ENCODE results near the gene TANGO2.

TANGO2 gene, protein sequence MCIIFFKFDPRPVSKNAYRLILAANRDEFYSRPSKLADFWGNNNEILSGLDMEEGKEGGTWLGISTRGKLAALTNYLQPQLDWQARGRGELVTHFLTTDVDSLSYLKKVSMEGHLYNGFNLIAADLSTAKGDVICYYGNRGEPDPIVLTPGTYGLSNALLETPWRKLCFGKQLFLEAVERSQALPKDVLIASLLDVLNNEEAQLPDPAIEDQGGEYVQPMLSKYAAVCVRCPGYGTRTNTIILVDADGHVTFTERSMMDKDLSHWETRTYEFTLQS

DNA sequence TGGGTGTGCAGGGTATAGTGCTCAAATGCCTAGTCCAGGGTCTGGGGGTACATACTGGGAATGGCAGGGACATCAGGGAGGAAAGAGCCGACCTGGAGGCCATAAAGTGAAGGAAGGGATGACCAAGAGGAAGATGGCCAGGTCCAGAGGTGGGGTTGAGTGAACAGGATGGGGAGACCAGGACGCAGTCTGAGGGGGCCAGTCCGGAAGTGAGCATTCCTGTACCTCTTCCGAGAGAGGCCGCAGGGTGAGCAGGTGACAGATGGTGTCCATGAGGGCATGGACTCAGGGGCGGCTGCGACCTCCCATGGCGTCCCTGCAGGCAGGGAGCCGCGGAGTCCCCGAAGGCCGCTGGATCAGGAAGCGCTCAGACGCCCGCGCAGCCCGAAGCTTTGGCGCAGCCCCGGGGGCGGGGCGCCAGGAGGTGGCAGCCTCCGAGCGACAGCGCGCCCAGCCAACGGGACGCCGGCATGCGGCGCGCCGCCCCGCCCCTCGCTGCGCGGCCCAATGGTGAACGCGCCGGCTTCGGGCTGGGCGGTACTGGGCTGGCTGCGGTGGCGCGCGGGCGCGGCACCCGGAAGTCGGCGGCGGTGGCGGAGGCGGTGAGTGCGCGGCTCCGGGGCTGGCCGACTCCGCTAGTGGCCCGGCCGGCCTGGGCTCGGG, at the start of gene TANGO2:
Gene TANGO2, plus strand, starts transcription at position 578 of the 663 bp plus-strand sequence. CDS start 15,689 bp downstream, outside the sequence.
- DNase-seq (ENCODE audit: low read depth), result peak; percentile 61

DNA sequence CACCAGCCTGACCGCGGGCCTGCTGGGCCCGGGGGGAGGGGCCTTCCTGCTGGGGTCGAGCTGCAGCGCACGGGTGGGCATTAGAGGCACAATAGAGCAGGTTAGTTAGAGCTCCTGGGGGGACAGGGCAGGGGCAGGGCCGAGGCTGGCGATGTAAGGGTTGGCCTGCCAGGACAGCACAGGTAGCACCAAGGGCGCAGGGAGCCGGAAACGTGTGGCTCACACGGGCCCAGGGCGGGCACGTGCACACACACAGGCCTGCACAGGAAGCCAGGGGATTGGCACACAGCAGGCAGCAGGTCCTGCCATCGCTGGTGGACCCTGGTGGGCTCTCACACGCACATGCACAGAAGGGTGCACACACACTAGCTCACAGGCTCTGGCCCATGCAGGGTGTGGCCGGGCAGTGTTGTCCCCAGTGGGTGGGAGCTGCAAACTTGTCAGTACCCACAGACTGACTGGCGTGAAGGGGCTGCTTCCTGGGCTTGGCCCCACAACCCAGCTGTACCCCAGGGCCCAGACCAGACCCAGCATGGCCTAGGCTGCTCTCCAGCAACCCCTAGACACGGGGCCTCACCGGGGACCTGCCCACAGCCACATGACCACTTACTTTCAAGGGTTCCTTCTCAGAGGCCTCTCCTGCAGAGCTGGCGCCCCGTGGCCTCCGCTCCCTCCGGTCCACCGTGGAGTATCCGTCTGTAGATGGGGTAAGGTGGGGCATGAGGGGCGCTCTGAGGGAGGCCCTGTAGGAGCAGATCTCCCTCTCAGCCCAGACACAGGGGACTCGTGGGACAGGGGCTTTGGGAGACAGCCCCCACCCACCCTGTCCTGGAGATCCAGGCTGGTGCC, 49.4 kb upstream of the TANGO2 start:
- no peak for DNase-seq (ENCODE audit: low read depth)

DNA sequence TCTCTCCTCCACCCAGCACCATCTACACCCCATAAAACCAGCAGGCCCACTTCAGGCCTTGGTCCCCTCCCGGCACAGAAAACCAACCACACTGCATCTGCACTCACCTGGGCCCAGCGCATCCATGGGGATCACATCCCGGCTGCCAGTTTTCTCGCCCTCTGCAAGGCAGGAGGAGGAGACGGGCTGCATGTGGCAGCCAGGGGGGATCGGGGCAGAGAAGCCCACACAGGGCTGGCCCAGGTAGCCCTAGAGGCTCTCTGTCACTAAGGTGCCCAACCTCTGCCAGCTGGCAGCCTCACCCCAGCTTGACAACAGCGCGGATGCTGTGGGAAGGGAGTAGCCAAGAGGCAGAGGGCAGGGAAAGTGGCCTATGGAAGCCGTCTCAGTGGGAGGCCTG, 48.7 kb upstream of the TANGO2 start:
- no peak for DNase-seq (ENCODE audit: low read depth)

DNA sequence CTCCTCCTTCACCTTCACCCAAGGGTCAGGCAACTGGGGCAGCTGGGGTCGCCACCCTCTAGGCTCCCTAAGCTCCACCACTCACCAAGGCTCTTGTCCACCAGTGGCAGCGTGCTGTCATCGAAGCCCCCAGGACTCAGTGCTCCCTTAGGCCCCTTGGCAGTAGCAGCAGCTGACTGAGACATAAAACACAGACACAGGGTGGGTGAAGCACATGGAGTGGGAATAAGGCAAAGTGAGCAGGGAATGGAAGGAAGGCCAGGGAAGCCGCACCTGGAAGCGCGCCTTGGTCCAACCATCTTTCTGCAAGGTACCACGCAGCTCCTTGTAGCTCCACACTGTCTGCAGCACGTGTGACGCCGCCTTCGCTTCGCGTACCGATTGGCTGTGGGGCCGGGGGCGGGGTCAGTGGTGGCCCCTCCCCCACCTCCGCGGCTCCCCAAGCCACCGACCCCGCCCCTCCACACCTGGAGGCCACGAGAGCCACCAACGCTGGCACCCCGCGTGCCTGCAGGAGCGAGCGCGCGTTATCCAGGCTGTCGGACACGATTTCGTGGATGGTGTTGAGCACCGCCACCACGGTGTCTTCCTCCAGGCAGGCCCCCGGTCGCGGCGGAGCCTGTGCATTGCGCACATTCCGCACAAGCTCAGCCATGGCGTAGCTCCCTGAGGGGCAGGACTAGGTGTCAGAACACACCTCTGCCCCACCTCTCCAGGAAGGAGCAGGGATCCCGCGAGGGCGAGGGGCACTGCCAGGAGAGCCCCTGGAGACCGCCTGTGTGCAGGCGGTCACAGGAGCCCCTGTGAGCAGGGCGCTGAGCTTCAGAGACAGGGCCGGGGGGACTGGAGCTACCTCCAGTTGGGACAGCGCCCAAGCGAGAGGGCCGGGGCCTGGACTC, 48.0 kb upstream of the TANGO2 start:
- no peak for DNase-seq (ENCODE audit: low read depth)

DNA sequence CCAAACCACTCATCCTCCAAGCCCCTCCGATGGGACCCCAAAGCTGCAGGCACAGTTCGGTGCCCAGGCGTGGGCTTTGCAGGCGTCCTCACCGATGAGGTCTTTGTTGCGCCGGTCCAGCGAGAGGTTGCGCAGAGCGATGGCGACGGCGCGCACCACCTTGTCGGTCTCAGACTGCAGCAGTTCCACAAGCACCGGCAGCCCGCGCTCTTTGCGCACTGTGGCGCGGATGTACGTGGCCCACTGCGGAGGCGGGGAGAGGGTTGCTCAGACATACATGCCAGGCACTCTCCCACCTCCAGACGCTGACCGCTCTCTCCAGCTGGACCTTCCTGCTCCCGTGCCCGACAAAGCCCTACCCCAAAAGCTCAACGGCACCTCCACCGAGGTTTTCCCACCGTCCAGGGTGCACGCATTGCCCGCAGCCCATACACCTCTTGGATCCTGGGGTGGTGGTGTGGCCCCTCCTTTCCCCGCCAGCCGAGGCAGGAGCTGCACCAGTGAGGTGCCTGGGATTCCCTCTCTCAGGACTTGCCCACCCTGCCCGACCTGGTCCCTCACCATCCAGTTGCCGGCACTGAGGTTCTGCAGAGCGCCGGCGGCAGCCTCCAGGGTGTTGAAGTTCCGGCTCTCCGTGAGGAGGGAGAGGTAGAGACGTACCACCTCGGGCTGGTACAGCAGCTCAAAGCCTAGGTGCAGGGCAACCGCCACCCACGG, 47.2 kb upstream of the TANGO2 start:
- DNase-seq (ENCODE audit: low read depth), result no peak

DNA sequence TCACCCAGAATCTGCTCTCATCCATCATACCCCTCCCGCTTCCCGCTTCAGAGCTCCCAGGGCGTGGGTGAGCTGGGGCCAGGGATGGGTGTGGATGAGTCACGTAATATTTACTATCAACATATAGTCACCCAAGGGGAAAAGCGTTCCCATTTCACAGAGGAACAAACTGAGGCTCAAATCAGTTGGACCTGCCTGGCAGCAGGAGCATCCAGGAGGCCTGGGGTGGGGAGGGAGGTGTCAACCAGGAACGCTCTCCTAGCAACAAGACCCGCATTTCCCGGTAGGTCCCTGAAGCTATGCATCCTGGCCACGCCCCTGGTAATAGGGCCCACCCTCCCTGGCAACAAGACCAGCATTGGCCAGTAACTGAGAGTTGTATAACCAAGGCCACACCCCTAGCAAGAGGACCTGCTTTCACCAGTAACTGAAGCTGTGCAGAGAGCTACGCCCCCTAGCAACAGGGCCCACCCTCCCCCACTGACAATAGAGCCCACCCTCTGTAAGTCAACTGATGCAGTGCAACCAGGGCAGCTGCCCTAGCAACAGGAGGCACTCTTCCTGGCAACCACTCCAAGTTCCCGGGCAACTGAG, 46.5 kb upstream of the TANGO2 start:
- DNase-seq (ENCODE audit: low read depth), result no peak

DNA sequence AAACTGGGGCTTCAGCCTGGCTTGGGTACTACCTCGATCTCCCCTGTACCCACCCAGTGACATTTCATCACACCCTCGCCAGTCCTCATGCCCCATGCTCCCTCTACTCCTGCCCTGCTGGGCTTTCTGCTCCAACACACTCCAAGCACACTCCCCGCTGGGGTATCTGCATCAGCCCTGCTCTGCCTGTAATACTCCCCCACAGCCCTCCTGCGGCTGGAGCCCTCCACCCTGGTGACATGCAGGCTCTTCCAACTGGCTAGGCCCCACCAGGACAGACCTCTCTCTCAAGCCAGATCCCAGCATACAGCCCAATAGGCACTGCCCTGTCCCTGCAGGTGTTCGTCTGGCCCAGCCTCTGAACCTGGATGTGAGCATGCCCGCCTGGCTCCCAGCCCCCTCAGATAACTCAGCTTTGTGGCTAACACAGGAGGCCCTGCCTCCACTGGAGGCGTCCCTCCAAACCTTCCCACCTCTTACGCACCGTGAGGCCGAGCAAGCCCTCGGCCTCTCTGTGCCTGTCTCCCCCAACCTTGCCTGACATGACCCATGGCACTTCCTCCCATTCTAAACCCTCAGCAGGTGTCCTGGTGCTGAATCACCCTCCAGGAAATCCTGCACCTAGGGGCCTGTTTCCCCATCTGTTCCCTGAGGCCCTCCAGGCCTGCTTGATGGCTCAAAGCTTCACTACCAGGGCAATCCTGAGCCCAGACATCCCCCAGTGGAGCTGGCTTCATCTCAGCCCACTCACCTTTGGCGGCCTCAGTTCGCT, 45.8 kb upstream of the TANGO2 start:
- no peak for DNase-seq (ENCODE audit: low read depth)

DNA sequence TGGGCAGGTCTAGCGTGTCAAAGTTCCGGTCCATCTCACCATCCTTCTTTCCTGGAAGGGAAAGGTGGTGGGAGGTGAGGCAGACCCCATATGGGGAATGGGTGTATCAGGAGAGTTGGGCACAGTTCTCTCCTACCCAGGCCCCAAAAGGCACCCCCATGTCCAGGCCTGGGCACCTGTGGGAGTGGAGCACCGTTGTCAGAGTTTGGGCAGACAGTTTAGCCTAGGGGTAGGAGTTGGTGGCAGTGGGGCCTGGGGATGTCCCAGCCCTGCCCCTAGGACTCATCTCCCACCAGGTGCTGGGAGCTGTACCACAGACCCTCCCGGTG, 45.2 kb upstream of the TANGO2 start:
- no peak for DNase-seq (ENCODE audit: low read depth)

DNA sequence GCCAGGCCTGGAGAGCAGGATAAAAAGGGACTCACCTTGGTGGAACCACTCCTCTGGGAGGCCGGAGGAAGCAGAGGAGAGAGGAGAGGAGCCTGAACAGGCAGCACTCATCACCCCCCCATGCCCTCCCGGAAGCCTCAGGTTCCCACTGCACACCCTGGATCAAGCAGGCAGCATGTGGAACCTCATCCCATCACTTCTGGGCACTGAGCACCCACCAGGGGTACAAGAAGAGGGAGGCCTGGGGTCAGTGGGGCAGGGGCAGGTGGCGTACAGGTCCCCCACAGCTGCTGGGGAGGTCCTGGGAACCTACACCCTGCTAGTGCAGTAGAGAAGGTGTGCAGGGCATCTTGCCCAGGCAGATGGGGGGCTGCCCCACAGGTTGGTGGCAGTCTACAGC, 44.2 kb upstream of the TANGO2 start:
- DNase-seq (ENCODE audit: low read depth), result no peak

DNA sequence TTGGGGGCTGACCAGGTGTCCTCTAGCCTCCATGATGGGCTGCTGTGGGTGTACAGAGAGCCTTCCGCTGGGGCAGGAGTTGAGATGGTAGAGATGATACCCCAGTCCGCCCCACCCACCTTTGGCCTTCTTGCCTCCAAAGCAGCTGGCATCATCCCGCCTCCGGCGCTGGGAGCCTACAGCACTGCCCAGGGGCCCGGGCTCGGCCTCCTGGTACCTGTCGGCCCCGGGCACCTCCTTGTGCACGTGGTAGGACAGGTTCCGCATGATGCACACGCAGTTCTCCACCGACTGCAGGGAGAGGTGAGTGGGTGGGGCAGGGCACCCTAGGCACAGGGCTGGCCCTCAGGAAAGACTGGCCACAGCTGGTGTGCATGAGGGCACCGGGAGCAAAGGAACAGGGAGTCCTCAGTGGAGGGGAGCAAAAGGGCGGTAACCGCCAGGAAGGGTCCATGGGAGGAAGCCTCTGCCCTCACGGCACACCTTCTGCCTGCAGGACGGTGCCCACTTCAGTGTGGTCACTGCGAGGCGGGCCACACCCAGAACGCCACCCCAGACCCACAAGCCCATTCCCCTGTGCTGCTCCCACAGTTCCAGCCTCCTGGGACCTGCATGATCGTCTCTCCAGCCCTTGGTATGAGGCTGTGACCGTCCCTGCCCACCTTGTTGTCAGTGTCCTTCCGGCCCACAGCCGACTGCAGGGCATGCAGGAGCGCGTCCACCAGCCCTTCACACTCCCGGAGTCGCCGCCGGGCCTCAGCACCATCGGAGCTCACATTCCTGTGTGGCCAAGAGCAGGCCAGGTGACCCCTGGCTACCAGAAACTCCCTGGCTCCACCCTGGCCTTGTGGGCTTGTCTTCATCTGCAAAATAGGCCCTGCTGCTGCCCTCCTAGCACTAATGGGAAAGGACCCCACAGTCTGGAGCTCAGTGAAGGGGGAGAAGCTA, 43.3 kb upstream of the TANGO2 start:
- no peak for DNase-seq (ENCODE audit: low read depth)

DNA sequence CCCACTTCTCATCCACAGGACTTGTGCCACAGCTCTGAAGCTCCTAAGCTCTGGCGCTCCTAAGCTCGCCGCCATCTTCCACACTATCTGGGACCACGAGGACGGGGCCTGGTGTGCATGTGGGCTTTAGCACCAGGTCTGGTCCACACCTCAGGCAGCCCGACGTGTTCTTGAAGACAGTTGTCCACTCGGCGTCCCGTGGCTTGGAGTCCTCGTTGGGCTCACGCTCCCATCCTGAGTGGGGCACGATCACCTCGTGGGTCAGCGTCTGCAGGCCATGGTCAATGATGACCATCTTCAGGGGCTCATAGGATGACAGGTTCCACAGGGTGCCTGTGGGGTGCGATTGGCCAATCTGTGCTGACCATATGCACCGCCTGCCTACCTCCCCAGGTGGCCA, 42.2 kb upstream of the TANGO2 start:
- DNase-seq (ENCODE audit: low read depth), result no peak

DNA sequence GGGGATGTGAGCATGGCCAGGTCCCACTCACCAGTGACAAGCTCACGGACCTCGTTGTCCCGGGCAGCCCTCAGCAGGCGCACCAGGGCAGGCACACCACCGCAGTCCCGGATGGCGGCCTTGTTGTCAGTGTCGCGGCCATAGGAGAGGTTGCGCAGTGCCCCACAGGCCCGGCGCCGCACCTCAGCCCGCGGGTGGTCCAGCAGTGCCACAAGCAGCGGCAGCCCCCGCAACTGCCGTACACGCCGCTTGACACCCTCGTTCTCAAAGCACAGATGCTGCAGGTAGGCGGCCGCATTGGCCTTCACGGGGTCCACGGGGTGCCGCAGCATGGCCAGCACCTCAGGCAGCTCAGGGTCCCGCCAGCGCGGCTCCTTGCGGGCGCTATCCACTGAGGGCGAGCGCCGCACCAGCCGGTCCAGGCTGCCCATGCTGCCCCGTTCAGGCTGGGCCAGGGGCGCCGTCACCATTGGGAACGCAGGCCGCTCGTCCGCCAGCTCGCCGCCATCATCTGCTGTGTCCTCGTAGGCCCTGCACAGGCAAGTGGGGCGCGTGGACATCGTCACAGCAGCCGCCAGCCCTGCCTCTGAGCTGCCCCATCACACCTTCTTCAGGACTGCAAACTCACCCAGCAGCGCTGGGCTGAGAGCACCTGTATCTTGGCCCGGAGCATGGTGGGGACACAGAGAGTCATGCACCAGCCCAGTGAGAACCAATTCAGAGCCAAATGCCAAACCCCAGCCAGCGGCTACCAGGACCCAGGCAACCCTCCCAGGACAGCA, 41.0 kb upstream of the TANGO2 start:
- DNase-seq (ENCODE audit: low read depth), result no peak

DNA sequence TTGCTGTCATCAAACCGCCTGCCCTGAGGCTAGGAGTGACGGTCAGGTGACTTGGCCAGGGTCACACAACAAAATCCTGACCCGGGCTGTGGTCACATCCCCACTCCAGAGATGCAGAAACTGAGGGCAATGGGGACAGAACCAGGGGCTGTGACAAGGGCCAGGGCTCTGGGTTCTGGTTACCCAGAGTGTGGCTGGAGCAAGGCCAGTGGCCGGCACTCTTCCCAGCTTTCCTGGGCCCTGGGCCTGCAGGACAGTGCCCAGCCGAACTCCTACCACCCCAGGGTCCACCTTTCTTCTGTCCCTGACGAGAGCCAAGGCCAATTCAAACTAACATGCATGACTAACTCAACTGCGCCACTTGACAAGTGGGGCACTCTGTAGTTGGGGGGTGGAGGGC, 40.1 kb upstream of the TANGO2 start:
- DNase-seq (ENCODE audit: low read depth), result no peak

DNA sequence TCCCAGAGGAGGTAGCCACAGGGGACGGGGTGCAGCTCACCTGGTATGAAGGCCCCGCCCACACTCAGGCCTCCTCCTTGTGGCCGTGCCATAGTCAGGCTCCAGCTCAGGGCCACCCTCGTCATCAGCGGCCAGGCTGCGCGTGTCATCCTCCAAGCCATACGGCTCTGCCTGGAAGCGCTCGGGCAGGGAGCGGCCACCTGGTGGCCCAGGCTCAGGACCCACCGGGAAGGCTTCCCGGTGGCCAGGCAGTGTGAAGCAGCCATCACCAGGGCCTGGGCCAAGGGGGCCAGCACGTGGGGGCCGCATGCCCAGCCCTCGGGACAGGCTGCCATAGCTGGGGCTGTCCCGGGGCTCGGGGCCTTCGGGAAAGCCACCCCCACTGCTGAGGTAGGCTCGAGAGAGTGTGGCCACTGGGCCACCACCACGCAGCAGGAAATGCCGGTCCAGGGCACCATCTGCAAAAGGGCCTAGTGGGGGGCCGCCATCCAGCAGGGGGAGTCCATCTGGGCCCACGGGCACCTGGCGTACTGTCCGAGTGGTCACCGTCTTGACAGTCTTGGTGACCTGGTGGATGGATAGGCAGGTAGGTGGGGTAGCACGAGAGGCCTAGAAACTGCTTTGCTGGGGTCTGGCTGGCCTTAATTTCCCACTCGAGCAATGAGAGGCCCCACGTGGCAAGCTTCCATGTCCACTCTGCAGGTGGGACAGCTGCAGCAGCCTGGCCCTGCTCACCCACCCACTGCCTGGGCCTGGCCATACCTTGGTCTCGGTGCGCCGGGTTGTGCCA, 39.5 kb upstream of the TANGO2 start:
- DNase-seq (ENCODE audit: low read depth), result no peak

DNA sequence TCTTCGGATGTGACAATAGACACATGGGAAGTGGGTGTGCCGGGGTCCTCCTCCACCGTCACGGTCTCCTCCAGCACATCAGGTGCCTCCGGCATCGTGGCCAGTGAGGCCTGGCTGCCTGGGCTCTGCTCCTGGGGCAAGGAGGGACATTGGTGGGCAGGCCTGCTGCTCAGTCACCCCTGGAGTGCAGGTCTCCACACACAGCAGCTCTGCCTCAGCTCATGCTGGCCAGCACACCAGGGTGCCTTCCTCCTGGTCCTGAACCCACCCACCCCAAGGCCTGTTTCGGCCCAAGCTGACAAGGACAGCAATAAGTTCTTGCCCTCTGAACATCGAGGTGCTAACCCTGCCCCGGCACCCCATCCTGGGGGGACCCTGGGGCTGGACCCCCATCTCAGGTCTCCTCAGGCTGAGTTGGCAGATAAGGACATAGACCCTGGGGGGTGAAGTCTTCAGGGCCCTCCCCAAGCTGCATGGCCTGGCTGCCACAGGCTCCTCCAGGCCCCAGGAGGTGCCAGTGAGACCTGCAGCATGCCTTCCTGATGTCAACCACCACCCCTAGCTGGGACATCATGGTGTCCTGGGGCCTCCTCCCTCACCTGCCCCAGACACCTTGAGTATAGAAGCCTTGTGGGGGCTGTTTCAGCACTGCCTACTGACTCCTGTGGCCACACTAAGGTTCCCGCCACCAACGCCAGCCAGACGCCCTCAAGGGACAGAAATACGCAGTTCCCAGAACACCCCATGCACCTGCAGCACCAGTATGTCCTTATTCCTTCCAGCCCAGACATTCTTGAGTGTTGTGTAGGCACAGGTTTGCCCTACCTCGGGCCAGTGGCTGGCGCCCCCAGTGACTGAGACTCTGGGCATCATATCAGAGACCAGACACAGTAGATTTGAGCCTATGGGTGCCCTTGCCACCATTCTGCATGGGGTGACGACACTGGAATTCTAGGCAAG, 38.7 kb upstream of the TANGO2 start:
- DNase-seq (ENCODE audit: low read depth), result no peak

DNA sequence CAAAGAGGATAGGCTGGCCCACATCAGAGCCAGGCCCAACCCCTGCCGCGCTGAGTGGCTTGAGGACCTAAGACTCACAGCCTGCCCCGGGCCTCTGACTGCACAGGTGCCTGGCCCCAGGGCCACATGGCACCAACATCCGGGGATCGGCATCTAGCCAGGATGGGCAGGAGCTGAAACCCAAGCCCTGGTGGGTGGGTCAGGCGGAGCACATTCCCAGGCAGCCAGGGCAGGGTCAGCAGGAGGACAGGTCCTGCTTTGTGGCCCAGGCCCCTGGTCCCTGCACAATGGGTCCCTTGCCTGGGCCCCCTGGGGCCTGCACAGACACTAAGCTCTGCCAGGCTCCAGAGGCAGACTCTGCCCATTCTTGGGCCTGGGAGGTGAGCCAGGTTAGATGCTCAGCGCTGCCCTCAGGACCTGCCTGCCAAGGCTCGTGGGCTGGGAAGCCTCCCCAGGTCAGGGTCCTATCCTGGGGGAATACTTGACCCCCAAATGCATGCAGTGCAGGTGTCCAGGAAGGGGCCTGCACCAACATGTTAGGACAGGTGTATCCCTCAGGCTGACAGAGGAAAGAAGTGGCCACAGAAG, 37.8 kb upstream of the TANGO2 start:
- no peak for DNase-seq (ENCODE audit: low read depth)

Data from fibroblast of the conjunctiva (primary cell).